Glutamatergic neuron (in vitro differentiated cells): ENCODE measurements around the gene PHLDB2. TPM values are rescaled to one million over a fixed set of nuclear protein-coding genes. Genes with fewer than 3 reads are reported as not detected.

Experiments
- DNase-seq: peaks from one replicate; pipeline ENCODE4 v3.0.0; 2022
- H3K27ac Mint-ChIP-seq: one replicate; pipeline ENCODE4 v1.8.0; 2020; ENCODE audit warnings: mild to moderate bottlenecking, mixed read lengths, inconsistent platforms; ENCODE audit not compliant: unreplicated experiment
- H3K27me3 Mint-ChIP-seq: one replicate; pipeline ENCODE4 v1.8.0; 2020; ENCODE audit warnings: mild to moderate bottlenecking, moderate library complexity, mixed read lengths, inconsistent platforms; ENCODE audit not compliant: unreplicated experiment
- H3K36me3 Mint-ChIP-seq: one replicate; pipeline ENCODE4 v1.8.0; 2020; ENCODE audit warnings: mild to moderate bottlenecking, mixed read lengths, inconsistent platforms; ENCODE audit not compliant: unreplicated experiment
- H3K4me1 Mint-ChIP-seq: one replicate; pipeline ENCODE4 v1.8.0; 2020; ENCODE audit warnings: mild to moderate bottlenecking, low read depth, mixed read lengths, inconsistent platforms; ENCODE audit not compliant: unreplicated experiment
- H3K4me3 Mint-ChIP-seq: one replicate; pipeline ENCODE4 v1.8.0; 2020; ENCODE audit warnings: mild to moderate bottlenecking, mixed read lengths, inconsistent platforms; ENCODE audit not compliant: unreplicated experiment
- H3K9me3 Mint-ChIP-seq: one replicate; pipeline ENCODE4 v1.8.0; 2020; ENCODE audit warnings: mild to moderate bottlenecking, moderate library complexity, mixed read lengths, inconsistent platforms; ENCODE audit not compliant: unreplicated experiment
- total RNA-seq: library from RNA; stranded (reverse); fragmentation: NEBNext Ultra II Directional; extraction: Animal tissue kit (Norgen Biotek cat#: 25700); gene quantifications from one replicate; pipeline ENCODE4 v1.2.1, GENCODE V29; 2021; ENCODE audit not compliant: unreplicated experiment
- TF ChIP-seq, protein P1 (sequence below): fragments of 200-600 bp; sonication (generic); IDR thresholded peaks from one replicate; pipeline ENCODE4 v1.5.0; 2021; ENCODE audit not compliant: partially characterized antibody, unreplicated experiment

The PHLDB2 gene
- total RNA-seq, 1 donor from 2014 or later: 18.7 TPM

DNA sequence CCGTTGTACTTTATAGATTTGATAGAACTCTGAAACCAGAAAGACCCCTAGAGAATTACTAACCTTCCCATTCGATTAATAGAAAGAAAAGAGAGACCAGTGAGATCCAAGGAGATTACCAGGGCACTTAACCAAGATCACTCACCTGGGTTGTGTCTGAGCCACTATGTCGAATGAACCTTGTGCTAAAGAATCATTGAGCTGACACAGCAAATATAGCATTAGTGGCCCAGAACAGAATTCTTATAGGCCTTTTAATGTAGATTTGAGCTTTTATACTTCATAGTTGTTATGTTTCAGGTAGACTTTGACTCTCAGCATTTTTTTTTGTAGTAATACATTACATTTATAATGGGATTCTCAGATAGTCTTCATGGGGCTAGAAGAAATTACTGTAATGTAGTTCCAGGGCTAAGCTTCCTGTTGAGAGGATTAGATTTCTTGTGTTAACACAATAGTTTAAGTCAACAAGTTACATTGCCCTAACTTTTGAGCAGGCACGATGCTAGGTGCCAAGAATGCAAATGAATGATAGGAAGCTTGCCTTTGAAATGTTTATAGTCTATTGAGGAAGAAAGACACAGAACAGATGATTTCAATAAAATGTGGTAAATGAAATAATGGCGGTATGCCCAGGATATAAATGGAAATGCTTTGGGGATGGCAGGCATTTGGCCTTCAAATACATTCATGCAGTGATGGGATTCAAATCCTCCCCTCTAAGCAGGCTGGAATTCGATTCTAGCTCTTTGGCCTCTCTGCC lies 95.3 kb downstream of the PHLDB2 start:
- Mint-ChIP-seq H3K27ac (peak overlapping the region; percentile 67), H3K4me3 (no peak overlapping the region), H3K36me3 (no peaks in the 10 kb centered on the region), H3K4me1 (peaks cover 30% of the 10 kb centered on the region), H3K27me3 (no peaks in the 10 kb centered on the region), H3K9me3 (peaks cover 3% of the 10 kb centered on the region)
- no peak for DNase-seq
- TF ChIP-seq, protein P1, sequence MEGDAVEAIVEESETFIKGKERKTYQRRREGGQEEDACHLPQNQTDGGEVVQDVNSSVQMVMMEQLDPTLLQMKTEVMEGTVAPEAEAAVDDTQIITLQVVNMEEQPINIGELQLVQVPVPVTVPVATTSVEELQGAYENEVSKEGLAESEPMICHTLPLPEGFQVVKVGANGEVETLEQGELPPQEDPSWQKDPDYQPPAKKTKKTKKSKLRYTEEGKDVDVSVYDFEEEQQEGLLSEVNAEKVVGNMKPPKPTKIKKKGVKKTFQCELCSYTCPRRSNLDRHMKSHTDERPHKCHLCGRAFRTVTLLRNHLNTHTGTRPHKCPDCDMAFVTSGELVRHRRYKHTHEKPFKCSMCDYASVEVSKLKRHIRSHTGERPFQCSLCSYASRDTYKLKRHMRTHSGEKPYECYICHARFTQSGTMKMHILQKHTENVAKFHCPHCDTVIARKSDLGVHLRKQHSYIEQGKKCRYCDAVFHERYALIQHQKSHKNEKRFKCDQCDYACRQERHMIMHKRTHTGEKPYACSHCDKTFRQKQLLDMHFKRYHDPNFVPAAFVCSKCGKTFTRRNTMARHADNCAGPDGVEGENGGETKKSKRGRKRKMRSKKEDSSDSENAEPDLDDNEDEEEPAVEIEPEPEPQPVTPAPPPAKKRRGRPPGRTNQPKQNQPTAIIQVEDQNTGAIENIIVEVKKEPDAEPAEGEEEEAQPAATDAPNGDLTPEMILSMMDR: no peak

DNA sequence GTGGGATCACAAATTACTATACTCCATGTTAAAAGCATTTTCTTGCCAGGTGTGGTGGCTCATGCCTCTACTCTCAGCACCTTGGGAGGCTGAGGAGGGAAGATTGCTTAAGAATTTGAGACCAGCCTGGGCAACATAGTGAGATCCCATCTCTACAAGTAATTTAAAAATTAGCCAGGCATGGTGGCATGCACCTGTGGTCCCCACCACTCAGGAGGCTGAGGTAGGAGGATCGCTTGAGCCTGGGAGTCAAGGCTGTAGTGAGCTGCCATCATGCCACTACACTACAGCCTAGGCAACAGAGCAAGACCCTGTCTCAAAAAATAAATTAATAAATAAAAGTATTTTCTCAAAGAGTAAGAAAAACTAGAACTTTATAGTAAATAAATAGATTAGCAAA lies 96.8 kb downstream of the PHLDB2 start:
- Mint-ChIP-seq H3K27ac (no peak overlapping the region), H3K27me3 (no peaks in the 10 kb centered on the region), H3K4me1 (peaks cover 28% of the 10 kb centered on the region), H3K9me3 (peaks cover 3% of the 10 kb centered on the region), H3K4me3 (no peak overlapping the region), H3K36me3 (no peaks in the 10 kb centered on the region)
- TF ChIP-seq, protein P1: no peak
- DNase-seq: no peak

DNA sequence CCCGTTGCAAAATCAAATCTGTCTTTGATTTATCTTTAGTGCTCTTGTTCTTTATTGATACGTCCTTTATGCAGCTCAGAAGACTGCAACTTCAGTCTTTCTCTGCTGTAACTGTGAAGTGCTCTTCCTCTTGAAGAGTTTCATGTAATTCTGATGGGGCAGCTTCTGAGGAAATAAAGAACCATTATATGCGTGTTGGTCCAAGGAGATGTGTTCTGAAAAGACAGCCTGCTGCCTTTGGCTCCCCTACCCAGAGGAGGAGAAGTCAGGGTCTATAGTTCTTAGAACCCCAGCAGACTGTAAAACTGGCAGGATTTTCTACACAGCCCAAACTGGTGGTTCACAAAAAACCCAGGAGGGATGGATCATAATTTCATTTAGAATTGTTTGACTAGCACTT lies 97.4 kb downstream of the PHLDB2 start:
- Mint-ChIP-seq H3K4me1 (peaks cover 28% of the 10 kb centered on the region), H3K9me3 (peaks cover 3% of the 10 kb centered on the region), H3K4me3 (no peak overlapping the region), H3K36me3 (no peaks in the 10 kb centered on the region), H3K27ac (peak overlapping the region; percentile 20), H3K27me3 (no peaks in the 10 kb centered on the region)
- DNase-seq: no peak
- TF ChIP-seq, protein P1: no peak

- DNase-seq: no peak
- TF ChIP-seq, protein P1: no peak
- Mint-ChIP-seq H3K27me3 (no peaks in the 10 kb centered on the region), H3K27ac (no peak overlapping the region), H3K4me3 (no peak overlapping the region), H3K9me3 (peaks cover 3% of the 10 kb centered on the region), H3K4me1 (peaks cover 28% of the 10 kb centered on the region), H3K36me3 (no peaks in the 10 kb centered on the region)
These were observed 98.1 kb downstream of the PHLDB2 start for GRCh38 chr3:111956995-111957734.

GRCh38 chr3:111961461-111962164 lies 102.5 kb downstream of the PHLDB2 start:
- H3K9me3 Mint-ChIP-seq: no peaks in the 10 kb centered on the region
- no peak for DNase-seq

More at GRCh38 chr3:111961461-111962164, 102.5 kb downstream of the PHLDB2 start:
- no peak overlapping the region for H3K4me3 Mint-ChIP-seq
- H3K27ac Mint-ChIP-seq: no peak overlapping the region
- TF ChIP-seq, protein P1: no peak
- H3K36me3 Mint-ChIP-seq: no peaks in the 10 kb centered on the region
- H3K4me1 Mint-ChIP-seq: peaks cover 11% of the 10 kb centered on the region
- no peaks in the 10 kb centered on the region for H3K27me3 Mint-ChIP-seq
